HG02798 (cell line): ENCODE measurements around the gene CSNK1D.
"Not testable (repeated sequence)": the region's sequence is repeated elsewhere in the genome, so short reads cannot be mapped to it uniquely, and the experiment has no call there.

Experiments
- ATAC-seq: cut with Tn5 transposase; IDR thresholded peaks from one replicate; pipeline ENCODE4 v1.9.1; 2021; ENCODE audit warnings: mild to moderate bottlenecking; ENCODE audit not compliant: unreplicated experiment, poor library complexity

The CSNK1D gene

DNA sequence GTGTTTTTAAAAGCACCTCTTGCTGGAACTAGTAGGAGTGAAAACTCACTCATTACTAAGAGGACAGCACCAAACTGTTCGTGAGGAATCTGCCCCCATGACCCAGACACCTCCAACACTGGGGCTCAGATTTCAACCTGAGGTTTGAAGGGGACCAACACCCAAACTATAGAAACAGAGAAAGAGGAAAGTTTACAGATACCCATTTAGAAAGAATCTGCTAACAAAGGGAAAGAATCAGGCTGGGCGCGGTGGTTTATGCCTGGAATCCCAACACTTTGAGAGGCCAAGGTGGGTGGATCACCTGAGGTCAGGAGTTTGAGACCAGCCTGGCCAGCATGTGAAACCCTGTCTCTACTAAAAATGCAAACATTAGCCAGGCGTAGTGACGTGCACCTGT lies 3.4 kb upstream of the CSNK1D start:
- ATAC-seq = no peak

DNA sequence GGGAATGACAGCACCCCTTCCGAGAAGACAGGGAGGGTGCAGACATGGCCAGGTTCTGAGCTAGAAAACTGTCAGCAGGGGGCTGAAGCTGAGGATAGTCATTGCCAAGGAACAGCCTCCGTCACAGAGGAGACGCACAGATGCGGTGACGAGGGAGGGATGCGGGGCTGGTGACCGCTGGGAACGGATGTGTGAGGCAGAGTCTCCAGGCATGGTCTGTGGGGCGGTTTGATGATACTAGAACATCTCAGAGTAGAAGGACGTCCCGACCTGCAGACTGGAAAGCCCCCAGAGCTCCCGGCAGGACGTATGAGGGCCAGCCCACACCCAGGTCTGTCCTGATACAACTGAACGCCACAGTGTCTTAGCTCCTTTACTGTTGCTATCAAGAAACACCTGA lies 1.8 kb upstream of the CSNK1D start:
- no peak for ATAC-seq

DNA sequence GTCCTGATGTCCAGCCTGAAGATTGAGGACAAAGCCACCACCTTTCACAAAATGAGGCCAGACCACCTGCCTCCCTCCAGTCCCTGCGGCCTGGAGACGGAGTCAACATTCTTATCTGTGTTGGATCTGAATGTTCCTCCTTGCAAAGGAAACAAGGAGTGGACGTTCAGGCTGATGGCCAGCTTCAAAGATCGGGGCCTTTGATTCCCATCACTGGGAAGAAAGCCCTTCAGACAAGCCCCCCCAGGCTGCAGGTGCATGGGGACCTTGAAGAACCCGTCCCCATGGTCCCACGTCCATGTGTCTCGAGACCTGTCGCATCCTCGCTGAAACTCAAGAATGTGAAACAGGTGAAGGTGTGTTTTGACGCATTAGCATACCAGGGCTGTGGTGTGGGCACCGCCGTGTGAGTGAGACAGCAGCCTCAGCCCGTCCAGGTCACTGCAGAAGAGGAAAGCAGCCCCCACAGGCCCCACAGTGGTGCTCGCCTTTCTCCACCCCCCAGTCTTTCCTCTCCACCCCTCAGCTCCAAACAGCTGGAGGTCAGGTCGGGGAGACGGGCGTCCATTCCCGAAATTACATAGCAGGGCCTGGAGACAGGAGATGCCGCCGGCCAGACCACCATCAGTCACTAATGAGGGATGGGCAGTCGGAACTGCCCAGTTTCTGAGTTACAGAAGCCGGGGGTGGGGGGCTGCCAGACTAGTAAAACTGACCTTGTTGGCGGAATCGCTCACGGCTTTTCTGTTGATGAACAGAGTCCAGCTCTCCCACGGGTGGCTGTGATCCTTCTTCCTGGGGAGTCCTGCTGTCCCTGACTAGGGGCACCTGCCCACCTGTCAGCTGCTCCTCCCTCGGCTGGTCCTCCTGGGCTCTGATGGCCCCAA lies 877 bp upstream of the CSNK1D start:
- ATAC-seq = no peak

DNA sequence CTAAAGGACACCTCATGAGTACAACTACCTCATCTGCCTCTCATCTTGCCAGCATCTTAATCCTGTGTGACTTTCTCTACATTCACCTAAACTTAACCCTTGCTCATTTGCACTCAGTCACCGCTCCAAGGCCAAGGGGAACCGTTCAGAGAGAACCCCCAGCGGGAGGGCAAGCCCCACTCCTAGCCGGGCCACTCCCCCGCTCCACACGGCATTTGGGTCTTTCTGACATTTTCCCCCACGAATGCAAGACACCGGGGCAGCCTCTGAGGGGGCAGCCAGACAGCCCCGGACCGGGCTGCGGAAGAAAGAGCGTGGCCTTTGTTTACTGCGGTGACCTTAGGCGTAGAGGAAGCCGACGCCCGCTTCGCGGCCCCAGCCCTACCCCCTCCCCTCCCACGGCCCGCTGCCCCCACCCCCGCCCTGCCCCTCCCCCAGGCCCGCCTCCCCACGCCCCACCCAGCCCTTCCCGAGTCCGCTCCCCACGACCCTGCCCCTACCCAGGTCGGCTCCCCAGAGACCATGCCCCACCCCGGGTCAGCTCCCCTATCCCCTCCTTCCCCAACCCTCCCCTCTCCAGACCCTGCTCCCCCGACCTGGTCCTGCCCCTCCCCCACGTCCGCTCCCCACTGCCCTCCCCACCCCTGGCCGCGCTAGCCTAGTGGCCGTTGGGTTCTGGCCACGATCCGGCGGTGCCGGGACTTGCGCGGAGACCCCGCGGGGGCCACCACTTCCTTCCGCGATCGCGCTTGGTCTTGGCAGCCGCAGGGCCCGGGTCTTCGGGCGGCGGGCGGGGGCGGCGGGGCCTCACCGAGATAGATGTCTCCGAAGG lies 789 bp downstream of the CSNK1D start:
- peak; percentile 5 for ATAC-seq

DNA sequence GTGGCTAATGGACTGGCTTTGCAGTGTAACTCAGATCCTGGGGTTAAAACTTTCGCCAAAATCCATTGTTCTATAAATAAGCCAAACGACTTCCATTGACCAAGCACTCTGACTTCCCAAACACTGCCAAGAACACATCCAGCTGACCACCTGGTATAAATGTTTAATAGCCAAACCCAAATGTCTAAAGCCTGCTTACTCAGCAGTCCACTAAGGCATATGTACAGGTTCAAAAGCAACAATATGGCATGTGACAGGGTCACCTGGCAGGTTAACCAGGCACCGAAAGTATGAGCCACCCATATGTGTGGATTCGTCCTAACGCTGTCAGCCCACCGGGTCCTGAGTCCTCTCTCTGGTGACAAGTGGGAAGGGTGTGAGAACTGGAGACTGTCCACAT lies 2.1 kb downstream of the CSNK1D start:
- no peak for ATAC-seq

DNA sequence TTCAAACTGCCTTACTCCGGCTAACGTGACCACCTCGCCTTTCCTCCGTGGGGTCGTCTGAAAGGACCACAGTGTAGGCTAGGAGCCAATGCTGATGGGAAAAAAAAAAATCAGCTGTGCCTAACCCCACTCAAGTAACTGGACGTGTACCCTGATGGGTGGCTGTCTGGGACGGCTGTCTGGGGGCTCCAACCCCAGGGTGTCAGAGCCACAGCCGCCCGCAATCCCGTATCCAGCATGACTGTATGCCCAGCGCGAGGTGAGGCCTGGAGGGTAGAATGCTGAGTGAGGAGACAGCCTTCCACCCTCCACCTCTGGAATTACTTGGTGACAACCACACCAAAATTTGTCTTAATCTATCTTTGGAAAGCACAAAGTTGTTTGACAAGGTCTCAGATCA lies 2.8 kb downstream of the CSNK1D start:
- no peak for ATAC-seq

DNA sequence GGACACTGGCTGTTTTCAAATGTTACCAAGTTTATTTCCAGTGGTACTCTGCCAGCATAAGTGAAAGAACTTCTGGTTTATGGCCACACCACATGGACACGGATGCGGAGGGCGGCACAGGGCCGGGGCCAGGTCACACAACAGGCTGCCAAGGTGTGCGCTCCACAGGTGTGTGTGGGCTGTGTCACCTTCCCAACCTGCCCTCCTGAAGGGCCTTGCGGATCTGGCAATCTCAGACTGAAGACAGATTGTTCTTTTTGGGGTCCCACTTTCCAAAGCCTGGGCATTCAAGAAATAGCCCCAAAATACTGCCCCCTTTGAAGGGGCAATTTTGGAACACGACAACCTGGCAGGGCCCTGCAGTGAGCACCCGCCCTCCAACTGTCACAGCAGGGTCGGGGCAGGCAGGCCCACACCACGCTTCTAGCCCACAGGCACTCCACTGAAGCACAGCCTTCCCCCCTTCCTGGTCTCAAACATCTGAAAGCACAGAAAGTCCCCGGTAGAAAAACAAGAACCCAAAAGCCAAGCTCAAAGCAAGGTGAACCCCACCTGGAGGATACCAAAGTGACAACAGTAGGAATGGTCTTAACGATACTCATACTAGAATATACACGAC lies 3.5 kb downstream of the CSNK1D start:
- no peak for ATAC-seq

DNA sequence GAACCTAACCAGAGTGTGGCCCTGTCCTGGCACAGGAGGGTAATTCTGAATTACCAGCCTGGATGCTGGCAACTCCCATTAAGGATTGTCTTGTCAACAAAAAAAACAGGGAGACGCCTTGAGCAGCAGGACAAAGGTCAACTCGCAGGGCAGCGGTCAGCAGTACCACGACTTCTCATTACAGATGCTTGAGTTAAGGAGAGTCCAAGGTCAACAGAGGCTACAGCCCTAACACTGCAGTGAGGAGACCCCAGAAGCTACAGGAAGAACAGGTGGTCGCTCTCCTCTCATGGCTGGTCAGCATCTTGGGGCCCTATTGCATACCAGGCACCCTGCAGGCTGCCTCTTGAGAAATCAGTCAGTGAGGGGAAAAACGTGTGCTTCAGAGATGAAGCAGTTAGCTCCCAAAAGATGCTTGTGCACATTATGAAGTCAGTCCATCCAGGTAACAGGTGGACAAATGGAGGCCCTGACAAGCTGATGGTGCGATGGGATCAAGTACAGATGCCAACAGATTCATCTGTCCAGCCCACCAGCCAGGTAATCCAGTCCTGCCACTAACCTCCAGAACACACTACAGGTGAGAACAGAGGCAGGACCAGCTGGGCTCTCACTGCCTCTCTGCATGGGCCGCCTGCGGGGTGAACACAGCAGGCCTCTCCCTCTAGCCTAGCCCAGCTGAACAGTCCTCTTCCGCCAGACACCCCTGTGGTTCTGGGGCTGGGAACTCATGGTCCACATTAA lies 4.2 kb downstream of the CSNK1D start:
- no peak for ATAC-seq

DNA sequence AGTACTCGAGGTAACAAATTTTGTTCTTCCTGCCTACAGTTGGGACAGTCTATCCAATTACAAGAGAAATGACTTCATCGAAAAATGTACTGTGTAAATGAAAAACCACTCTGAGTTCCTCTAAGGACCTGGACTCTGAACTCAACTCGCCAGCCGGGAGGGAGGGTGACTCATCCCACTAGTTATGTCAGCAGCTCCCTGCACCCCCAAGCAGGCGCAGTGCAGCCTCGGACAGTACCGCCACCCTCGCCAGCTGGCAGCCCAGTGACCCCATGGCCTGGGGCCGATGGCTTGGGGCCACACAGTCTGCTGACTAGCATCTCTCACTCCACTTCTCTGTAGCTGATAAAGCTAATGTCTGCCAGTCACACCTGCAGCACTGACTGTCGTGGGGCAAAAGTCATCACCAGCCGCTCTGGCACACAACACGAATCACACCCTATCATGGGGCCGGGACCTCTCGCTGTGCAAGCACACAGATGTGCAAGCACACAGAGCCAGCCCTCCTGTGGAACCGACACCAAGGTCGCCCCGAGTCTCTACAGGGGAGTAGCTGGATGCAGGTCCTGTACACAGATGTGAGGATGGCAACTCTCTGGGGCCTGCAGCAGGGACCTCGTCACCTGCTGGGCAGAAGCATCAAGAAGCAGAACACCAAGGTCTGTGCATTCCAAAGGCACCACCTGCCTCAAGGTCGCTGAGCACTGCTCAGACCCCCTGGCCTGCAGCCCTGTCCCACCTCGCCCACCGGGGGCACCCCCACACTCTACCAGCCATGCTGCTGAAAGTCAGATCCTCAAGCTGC lies 5.7 kb downstream of the CSNK1D start:
- no peak for ATAC-seq

DNA sequence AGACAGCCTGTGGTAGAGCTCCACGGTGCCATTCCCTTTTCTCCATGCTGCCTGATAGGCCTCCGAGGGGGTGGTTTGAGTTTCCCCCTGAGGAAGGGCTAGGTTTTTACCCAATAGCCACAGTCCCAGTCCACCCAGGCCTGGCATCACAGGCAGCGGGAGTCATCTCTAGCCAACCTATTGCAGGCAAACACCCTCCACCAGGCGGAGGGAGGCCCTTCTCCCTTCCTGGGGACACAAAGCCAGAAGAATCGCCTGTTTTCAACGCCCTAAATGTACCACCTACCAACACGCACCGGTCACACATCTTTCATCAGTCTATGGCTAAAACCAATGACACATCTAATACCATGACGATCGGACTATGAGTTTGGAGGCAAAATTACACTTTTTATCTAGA lies 7.4 kb downstream of the CSNK1D start:
- no peak for ATAC-seq

DNA sequence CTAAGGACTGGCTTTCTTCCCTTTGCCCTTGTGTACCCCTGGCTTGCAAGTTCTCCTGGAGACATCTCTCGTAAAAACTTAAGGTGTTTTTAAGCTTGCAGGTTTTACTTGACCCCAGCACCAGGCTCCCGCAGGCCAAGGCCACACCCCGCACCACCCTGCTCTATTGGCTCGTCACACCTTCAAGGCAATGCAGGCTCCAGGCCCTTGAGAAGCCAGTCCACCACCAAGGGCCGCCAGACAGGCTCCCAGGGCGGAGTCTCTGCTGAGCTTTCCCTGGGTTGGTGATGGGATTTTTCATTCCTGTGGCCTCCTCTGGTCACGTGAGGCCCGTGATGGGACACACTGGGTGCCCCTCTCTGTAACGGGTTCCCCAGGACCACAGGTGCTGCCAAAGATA lies 9.9 kb downstream of the CSNK1D start:
- ATAC-seq = no peak

DNA sequence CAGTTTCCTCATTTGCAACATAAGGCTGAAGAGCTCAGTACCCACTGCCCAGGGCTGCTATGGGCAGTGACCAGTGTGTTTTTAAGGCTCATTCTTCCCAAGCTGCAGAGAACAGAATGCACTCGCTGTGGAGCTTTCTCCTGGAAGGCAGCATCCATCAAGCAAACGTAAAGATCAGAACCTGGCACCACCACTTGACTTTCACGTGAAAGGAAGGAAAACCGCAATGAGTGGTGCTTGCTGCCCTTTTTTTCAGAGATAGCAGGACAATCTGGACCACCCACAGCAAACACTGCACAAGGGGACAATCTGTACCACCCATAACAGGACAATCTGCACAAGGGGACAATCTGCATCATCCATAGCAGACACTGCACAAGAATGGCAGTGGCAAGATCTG lies 11.2 kb downstream of the CSNK1D start:
- ATAC-seq = no peak

DNA sequence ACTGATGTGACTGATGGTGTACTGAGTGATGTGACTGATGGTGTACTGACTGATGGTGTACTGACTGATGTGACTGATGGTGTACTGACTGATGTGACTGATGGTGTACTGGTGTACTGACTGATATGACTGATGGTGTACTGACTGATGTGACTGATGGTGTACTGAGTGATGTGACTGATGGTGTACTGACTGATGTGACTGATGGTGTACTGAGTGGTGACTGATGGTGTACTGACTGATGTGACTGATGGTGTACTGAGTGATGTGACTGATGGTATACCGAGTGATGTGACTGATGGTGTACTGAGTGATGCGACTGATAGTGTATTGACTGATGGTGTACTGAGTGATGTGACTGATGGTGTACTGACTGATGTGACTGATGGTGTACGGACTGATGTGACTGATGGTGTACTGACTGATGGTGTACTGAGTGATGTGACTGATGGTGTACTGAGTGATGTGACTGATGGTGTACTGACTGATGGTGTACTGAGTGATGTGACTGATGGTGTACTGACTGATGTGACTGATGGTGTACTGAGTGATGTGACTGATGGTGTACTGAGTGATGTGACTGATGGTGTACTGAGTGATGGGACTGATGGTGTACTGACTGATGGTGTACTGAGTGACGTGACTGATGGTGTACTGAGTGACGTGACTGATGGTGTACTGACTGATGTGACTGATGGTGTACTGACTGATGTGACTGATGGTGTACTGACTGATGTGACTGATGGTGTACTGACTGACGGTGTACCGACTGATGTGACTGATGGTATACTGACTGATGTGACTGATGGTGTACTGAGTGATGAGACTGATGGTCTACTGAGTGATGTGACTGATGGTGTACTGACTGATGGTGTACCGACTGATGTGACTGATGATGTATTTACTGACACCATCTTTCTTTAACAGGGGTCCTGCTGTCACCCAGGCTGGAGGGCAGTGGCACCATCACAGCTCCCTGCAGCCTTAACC lies 13.2 kb downstream of the CSNK1D start:
- ATAC-seq = not testable (repeated sequence)

DNA sequence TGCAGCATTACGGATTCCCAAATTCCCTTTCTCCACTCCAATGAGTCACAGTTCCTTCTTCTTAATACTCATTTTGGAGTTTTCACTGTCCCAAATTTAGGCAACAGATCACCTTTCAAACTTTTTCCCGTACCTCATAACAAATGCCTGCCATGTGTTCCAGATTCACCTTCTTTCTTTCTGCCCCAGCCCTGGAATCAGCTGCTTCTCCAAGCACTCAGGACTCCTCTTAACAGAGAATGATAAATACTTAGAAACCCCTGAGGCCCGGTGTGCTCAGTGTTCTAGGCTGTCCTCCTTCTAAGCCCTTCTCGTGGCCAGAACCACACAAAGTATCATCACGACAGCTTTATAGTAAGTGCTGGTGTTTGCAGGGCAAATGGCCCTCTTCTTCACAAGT lies 14.9 kb downstream of the CSNK1D start:
- ATAC-seq = no peak

DNA sequence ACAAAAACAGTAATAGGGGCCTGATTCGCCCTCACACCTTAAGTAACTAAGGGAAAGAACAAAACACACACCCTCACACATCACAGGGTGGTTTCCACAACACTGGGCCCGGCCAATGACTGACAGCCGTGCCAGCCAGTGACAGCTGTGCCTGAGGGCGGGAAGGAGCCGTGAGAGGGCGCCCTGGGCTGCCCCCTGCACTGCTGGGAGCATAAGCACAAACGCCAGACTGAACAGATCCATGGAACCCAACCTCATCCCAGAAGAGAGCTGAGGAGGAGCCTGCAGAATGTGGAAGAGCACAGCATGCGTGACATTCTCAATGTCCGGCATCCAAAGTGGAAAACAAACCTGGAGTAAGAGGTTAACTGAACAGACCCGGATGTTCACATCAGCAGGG lies 16.0 kb downstream of the CSNK1D start:
- ATAC-seq = no peak

DNA sequence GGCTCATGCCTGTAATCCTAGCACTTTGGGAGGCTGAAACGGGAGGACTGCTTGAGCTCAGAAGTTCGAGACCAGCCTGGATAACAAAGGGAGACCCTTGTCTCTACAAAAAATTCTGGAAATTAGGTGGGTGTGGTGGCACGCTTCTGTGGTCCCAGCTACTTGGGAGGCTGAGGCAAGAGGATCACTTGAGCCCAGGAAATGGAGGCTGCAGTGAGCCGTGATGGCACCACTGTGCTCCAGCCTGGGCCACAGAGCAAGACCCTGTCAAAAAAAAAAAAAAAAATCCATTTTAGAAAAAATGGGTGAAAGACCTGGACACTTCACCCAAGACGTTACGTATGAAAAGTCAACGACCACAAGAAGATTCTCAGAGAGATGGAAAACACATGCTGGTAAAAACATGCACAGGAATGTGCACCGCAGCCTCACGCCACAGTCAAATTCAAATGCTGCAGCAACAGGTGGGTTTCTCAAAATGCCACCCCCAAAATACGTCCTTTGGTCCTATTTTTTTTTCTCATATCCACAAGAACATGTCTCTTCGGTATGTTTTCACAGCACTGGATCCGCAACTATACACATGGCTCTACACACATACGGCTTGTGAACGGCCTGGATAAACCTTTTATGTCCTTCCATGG lies 17.1 kb downstream of the CSNK1D start:
- no peak for ATAC-seq

DNA sequence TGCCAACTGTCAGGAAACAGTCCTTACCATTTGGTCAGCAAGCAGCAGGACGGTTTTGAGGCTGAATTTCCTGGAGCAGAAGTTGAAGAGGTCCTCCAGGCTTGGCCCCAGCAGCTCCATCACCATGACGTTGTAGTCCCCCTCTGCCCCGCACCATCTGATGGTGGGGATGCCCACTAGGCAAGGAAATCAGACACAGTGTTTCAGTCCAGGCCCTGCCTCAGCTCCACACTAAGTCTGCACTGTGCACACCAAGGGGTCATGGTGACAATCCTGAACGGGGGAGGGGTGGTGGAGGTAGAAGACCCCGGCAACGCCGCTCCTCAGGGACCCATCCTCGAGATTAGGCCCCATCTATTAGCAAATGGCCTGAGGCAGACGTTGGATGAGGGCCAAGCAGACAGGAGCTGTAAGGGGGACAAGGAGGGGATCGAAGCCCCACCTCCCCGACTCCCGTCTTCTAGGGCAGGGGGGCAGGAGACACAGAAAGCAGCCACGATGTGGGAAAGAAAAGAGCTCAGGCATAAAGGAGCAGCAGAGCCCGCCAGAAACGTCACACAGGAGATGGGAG lies 18.0 kb downstream of the CSNK1D start:
- ATAC-seq = no peak

DNA sequence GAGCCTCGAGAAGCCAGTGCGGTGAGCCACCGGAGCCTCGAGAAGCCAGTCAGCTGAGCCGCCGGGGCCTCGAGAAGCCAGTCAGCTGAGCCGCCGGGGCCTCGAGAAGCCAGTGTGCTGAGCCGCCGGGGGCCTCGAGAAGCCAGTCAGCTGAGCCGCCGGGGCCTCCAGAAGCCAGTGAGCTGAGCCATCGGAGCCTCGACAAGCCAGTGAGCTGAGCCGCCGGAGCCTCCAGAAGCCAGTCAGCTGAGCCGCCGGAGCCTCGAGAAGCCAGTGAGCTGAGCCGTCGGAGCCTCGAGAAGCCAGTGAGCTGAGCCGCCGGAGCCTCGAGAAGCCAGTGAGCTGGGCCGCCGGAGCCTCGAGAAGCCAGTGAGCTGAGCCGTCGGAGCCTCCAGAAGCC lies 18.8 kb downstream of the CSNK1D start:
- not testable (repeated sequence) for ATAC-seq
